AML-193 (cell line): ENCODE data around the gene AP3M1.

ENCODE experiments used
- DNase-seq, 2 experiments: peaks; one replicate each; lab custom pipeline; 2025; lab: John Stamatoyannopoulos, UW

The AP3M1 gene

DNA sequence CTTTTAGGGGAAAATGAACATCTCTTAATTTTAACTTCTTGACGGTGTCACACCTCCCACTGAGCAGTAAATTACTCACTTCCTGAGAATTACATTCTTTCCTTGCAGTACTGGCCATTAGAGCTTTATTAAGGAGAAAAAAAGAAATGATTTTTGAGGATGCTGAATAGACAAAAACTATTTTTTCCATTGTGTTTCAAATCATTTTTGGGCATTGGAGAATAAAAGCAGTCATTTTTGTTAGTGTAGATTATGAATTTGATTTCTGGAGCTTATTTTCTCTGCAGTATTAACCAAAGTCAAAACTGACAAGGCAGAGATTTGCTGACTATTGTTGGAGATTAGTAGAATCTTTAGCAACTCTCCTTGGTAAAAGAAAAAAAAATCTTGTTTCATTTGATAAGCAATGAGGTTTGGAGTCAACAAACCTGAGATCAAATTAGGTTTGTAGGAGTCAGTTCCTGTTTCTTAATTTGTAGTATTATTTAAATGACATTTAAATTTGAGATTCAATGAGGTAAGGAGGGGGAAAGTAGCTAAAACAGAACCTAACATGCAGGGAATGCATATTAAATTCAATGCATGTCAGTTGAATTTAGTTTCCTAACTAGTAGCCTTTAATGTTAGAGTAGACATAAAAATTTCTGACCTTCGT, 70.6 kb downstream of the AP3M1 start:
- no peak for DNase-seq

DNA sequence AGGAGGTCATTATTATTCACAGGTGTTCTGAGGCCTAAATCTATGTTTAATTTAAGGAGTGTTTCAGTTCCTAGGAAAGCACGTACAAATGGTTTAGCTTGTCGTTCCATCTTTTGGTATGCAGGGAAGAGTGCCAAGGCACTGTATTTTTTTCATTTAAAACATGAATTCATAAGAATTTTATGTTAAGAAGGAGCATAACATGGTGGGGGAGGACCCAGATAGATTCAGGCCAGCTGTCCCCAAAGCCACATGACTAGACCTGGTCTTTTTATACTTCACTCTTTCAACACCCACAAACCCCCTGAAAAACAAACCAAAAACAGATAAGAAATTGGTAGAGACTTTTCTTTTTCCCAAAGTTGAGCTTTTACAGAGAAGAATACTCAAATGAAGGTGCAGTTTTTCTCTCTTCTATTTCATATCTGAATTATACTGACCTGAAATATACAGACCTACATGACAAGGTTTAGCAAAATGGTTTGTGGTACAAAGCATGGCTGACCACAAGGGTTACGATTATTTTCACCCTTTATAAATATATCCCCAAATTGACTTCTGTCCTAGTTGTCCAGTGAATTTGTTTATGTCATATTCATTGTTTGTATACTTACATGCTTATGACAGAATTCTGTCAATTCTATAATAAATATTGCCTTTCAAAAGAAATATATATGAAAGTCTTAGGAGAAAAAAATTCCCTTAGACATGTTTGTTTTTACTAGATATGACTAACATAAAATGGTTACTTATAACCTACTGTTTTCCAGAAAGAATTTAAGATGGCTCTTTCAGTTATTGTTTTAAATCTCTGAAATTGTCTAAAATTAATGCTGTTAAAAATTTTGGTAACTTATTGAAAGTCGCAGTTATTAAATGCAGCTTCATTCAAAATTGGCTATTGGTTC, 71.3 kb downstream of the AP3M1 start:
- no peak for DNase-seq

DNA sequence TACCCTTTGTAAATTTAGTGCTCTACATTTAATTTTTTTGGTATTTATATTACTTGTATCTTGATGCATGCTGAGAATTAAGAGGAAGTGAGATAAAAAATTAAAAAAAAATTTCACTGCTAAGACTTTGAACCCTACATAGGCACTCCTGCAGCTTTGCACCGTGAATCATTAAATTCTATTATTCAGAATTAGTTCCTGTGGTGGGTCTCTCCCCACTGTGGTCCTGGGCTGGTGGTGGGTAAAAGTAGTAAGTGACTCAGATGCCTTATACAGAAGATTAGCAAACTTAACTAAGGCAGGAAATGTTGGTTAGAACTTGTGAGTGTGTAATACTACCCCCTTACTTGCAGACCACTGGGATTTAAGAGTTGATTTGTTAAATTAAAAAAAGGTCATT, 72.6 kb downstream of the AP3M1 start:
- peak in 1 of 2 experiments; percentile 10 for DNase-seq

GRCh38 chr10:74077416-74077815, 73.2 kb downstream of the AP3M1 start:
- DNase-seq, result no peak

- DNase-seq, result no peak
These were observed 73.7 kb downstream of the AP3M1 start for GRCh38 chr10:74076961-74077360.

DNA sequence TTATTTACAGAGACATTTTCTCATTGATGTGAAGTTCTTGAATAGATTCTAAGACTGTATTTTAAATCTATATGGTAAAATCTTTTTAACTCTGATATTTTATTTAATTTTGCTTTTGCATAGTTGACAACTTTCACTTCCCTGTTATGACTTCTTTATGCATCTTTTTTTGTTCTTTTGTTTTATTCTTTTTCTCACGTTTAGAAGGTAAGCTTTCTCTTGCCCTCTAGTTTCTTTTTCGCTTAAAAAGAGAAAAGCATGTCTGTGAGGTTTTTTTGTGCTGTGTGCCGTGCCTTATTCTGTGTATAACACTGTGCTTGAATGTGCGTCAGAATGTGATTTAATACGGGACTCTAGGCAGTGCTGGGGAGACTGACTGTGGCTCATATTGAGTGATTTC, 74.7 kb downstream of the AP3M1 start:
- DNase-seq, result no peak

- no peak for DNase-seq
These were observed 78.1 kb downstream of the AP3M1 start for GRCh38 chr10:74072503-74072902.

GRCh38 chr10:74071157-74071556, 79.5 kb downstream of the AP3M1 start:
- no peak for DNase-seq
